Peyer's patch (tissue), 4 donors: ENCODE measurements around the gene SMIM24. TPM values are rescaled to one million over a fixed set of nuclear protein-coding genes. Genes with fewer than 3 reads are reported as not detected.
A peak's percentile ranks its signal among the peaks of the same experiment; 100 is the strongest.

Experiments used
- DNase-seq, 3 donors: peaks; one replicate each; pipeline ENCODE4 v3.0.0-alpha.2; 2017 to 2019
- H3K27ac ChIP-seq, 4 donors: fragments of 200-600 bp; sonication (generic); one replicate each; pipeline ENCODE4 v1.5.1; 2016 to 2019
- H3K27me3 ChIP-seq, 2 donors: fragments of 200-600 bp; sonication (generic); one replicate each; pipeline ENCODE4 v1.5.1; 2019
- H3K36me3 ChIP-seq, 3 donors: fragments of 200-600 bp; sonication (generic); one replicate each; pipeline ENCODE4 v1.5.1; 2016 to 2019
- H3K4me1 ChIP-seq, 4 donors: fragments of 200-600 bp; sonication (generic); one replicate each; pipeline ENCODE4 v1.5.1; 2016 to 2019
- H3K4me3 ChIP-seq, 4 donors: fragments of 200-600 bp; sonication (generic); 1 replicate in 3 of 4; 2 replicates in 1 of 4; pipeline ENCODE4 v1.5.1; 2016 to 2019; ENCODE audit warnings: mild to moderate bottlenecking in 1 of 4
- H3K9me3 ChIP-seq, 4 donors: fragments of 200-600 bp; sonication (generic); one replicate each; pipeline ENCODE4 v1.5.1; 2016 to 2019; ENCODE audit warnings: mild to moderate bottlenecking in 1 of 4
- POLR2A ChIP-seq, 2 donors: fragments of 450-650 bp; IDR thresholded peaks; one replicate each; pipeline ENCODE4 v1.5.1; 2017; ENCODE audit warnings: antibody characterized with exemption in 2 of 2, mild to moderate bottlenecking in 2 of 2, moderate library complexity in 2 of 2
- total RNA-seq, 4 donors: library from RNA; depleted of rRNA; stranded (reverse); fragments of >200 nt; gene quantifications; one replicate each; pipeline ENCODE4 v1.1.0, GENCODE V29; 2016
- TF ChIP-seq, protein P1 (sequence below), 6 experiments: fragments of 450-650 bp in 4 of 6; fragments of 200-600 bp in 2 of 6; sonication (generic) in 1 of 6; IDR thresholded peaks; one replicate each; pipeline ENCODE4 v1.5.1; 2017 to 2019; ENCODE audit warnings: antibody characterized with exemption in 6 of 6, mild to moderate bottlenecking in 3 of 6, moderate library complexity in 1 of 6

The SMIM24 gene
- total RNA-seq, 4 donors from 2014 or later, result 75.9 to 1,153 (median 771) TPM

DNA sequence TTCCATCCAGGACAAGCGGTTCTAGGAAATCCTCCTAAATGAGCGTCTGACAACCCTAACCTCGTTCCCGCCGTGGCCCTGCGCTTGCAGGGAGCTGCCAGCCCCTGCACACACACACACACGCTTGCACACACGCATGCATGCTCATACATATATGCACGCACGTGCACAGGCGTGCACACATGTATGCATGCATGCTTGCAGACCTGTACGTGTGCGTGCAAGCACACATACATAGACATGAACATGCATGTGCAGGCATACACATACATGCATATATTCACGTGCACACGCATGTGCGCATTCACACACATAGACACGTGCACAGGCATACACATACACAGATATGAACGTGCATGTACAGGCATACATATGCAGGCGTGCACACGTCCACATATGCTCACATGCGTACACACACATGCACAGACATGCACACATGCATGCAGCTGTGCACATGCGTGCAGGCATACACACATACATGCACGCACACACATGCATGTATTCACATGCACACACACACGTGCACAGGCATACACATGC lies 35.6 kb downstream of the SMIM24 start:
- Histone ChIP-seq H3K36me3 (peaks cover 0 to 49% (median 0%) of the 10 kb centered on the region in 3 donors), H3K27ac (peak overlapping the region in 1 of 4 donors; percentile 5), H3K9me3 (no peaks in the 10 kb centered on the region), H3K4me3 (no peak overlapping the region), H3K27me3 (no peaks in the 10 kb centered on the region), H3K4me1 (peaks cover 0 to 24% (median 0%) of the 10 kb centered on the region in 4 donors)
- DNase-seq, result no peak
- TF ChIP-seq, protein P1, sequence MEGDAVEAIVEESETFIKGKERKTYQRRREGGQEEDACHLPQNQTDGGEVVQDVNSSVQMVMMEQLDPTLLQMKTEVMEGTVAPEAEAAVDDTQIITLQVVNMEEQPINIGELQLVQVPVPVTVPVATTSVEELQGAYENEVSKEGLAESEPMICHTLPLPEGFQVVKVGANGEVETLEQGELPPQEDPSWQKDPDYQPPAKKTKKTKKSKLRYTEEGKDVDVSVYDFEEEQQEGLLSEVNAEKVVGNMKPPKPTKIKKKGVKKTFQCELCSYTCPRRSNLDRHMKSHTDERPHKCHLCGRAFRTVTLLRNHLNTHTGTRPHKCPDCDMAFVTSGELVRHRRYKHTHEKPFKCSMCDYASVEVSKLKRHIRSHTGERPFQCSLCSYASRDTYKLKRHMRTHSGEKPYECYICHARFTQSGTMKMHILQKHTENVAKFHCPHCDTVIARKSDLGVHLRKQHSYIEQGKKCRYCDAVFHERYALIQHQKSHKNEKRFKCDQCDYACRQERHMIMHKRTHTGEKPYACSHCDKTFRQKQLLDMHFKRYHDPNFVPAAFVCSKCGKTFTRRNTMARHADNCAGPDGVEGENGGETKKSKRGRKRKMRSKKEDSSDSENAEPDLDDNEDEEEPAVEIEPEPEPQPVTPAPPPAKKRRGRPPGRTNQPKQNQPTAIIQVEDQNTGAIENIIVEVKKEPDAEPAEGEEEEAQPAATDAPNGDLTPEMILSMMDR (IDR thresholded peaks at IDR 0.05), result no peak
- no peak for TF ChIP-seq POLR2A (IDR thresholded peaks at IDR 0.05)

DNA sequence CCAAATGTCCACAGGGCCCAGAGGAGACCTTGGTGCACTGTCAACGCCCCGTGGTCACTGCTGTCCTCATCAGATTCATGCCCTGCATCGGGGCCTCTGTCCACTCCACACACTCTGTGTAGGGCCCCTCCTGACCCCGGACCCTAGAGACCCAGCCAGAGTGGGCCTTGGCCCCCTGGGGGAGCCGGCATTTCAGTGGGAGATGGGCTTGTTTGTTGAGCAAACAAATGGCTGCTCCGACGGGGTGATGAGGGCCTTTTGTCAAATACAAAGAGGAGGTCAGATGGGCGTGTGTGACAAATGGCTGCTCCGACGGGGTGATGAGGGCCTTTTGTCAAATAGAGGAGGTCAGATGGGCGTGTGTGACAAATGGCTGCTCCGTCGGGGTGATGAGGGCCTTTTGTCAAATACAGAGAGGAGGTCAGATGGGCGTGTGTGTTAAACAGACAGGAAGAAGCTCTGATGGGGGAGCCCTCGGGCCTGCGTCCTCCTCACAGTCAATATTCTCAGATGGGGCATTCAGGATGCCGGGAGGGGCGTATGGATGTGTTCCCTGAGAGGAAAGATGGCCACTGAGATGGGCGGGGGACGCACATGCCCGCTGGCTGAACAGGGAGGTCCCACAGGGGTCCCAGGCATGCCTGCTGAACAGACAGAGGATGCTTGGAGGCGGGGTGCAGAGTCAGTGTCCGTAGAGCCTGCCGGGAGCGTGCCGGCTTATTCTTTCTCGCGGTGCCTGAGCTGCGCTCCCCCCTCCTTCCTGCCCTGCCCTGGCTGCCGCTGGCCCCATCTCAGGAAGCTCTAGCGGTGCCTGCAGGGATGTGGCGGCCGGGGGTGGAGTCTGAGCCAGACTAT lies 36.3 kb downstream of the SMIM24 start:
- H3K4me1 ChIP-seq, result peaks cover 0 to 24% (median 0%) of the 10 kb centered on the region in 4 donors
- no peaks in the 10 kb centered on the region for H3K27me3 ChIP-seq
- H3K27ac ChIP-seq, result peak overlapping the region in 2 of 4 donors; percentile 5 to 14
- DNase-seq, result no peak
- no peaks in the 10 kb centered on the region for H3K9me3 ChIP-seq
- H3K4me3 ChIP-seq, result no peak overlapping the region
- TF ChIP-seq, protein P1 (IDR thresholded peaks at IDR 0.05), result no peak
- TF ChIP-seq POLR2A (IDR thresholded peaks at IDR 0.05), result no peak
- H3K36me3 ChIP-seq, result peaks cover 0 to 42% (median 0%) of the 10 kb centered on the region in 3 donors

GRCh38 chr19:3442487-3443071 lies 37.7 kb downstream of the SMIM24 start:
- no peak overlapping the region for H3K4me3 ChIP-seq
- H3K27me3 ChIP-seq, result no peaks in the 10 kb centered on the region
- H3K9me3 ChIP-seq, result no peaks in the 10 kb centered on the region
- H3K36me3 ChIP-seq, result peaks cover 0 to 45% (median 0%) of the 10 kb centered on the region in 3 donors
- peaks cover 0 to 24% (median 0%) of the 10 kb centered on the region in 4 donors for H3K4me1 ChIP-seq
- no peak overlapping the region for H3K27ac ChIP-seq
- no peak for DNase-seq
- TF ChIP-seq, protein P1 (IDR thresholded peaks at IDR 0.05), result no peak
- no peak for TF ChIP-seq POLR2A (IDR thresholded peaks at IDR 0.05)

- TF ChIP-seq, protein P1 (IDR thresholded peaks at IDR 0.05), result no peak
- no peak for DNase-seq
- no peak overlapping the region for H3K4me3 ChIP-seq
- peaks cover 0 to 45% (median 0%) of the 10 kb centered on the region in 3 donors for H3K36me3 ChIP-seq
- H3K27ac ChIP-seq, result no peak overlapping the region
- no peaks in the 10 kb centered on the region for H3K27me3 ChIP-seq
- no peaks in the 10 kb centered on the region for H3K9me3 ChIP-seq
- peaks cover 0 to 24% (median 0%) of the 10 kb centered on the region in 4 donors for H3K4me1 ChIP-seq
Observed at GRCh38 chr19:3441986-3442329, 38.4 kb downstream of the SMIM24 start.

GRCh38 chr19:3441089-3441985 lies 39.0 kb downstream of the SMIM24 start:
- no peak overlapping the region for H3K27ac ChIP-seq
- peaks cover 0 to 24% (median 0%) of the 10 kb centered on the region in 4 donors for H3K4me1 ChIP-seq
- TF ChIP-seq, protein P1 (IDR thresholded peaks at IDR 0.05), result no peak
- TF ChIP-seq POLR2A (IDR thresholded peaks at IDR 0.05), result no peak
- no peak overlapping the region for H3K4me3 ChIP-seq
- no peak for DNase-seq
- H3K36me3 ChIP-seq, result peaks cover 0 to 48% (median 0%) of the 10 kb centered on the region in 3 donors
- H3K9me3 ChIP-seq, result no peaks in the 10 kb centered on the region
- H3K27me3 ChIP-seq, result no peaks in the 10 kb centered on the region
